ENCODE data around the gene ZBTB18.

The ZBTB18 gene

DNA sequence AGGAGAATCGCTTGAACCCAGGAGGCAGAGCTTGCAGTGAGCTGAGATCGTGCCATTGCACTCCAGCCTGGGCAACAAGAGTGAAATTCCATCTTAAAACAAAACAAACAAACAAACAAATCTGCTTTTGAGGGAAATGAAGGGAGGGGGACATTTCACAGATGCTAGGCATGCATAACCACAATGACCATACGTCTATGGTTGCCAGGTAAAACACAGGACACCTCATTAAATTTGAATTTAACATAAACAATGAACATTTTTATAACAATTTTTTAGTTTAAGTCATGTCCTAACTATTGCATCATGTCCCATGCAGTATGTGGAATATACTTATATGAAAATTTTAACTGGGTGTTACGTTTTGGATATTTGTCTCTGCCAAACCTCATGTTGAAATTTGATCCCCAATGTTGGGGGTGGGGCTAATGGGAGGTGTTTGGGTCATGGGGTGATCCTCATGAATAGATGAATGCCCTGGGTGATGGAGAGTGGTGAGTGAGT lies 31.0 kb upstream of the ZBTB18 start:
- no peak for ATAC-seq
- TF ChIP-seq ISL1 (CRISPR knock-in tag; IDR thresholded peaks at IDR 0.05) (no peak), BACH2 (CRISPR knock-in tag; IDR thresholded peaks at IDR 0.05; ENCODE audit: borderline replicate concordance) (no peak), ZNF565 (CRISPR knock-in tag; conservative IDR thresholded peaks at IDR 0.05; ENCODE audit: low read depth) (no peak), CSDC2 (CRISPR knock-in tag; IDR thresholded peaks at IDR 0.05) (no peak), ZNF8 (CRISPR knock-in tag; IDR thresholded peaks at IDR 0.05) (no peak)

DNA sequence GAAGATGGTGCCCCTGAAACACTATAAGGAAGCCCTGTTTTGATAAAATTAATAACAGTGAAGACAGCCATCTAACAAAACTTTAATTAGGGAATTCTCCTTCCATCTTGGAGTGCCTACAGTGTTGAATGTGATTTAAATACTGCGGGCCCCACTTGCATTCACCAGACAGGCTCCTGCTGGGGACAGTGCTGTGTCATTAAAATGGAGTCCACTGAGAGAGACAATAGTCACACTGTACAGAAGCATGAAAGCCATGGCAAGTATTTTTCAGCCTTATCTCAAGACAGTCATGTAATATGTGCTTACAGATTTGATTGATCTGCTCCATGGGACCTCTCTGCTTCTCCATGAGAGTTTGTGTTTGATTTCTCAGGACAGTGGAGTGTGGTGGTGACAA lies 29.7 kb upstream of the ZBTB18 start:
- TF ChIP-seq, protein P1, sequence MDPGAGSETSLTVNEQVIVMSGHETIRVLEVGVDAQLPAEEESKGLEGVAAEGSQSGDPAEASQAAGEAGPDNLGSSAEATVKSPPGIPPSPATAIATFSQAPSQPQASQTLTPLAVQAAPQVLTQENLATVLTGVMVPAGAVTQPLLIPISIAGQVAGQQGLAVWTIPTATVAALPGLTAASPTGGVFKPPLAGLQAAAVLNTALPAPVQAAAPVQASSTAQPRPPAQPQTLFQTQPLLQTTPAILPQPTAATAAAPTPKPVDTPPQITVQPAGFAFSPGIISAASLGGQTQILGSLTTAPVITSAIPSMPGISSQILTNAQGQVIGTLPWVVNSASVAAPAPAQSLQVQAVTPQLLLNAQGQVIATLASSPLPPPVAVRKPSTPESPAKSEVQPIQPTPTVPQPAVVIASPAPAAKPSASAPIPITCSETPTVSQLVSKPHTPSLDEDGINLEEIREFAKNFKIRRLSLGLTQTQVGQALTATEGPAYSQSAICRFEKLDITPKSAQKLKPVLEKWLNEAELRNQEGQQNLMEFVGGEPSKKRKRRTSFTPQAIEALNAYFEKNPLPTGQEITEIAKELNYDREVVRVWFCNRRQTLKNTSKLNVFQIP (CRISPR knock-in tag; IDR thresholded peaks at IDR 0.05; ENCODE audit: borderline replicate concordance, low read depth), result no peak
- no peak for TF ChIP-seq BACH2 (CRISPR knock-in tag; IDR thresholded peaks at IDR 0.05; ENCODE audit: borderline replicate concordance)
- TF ChIP-seq, protein P2, sequence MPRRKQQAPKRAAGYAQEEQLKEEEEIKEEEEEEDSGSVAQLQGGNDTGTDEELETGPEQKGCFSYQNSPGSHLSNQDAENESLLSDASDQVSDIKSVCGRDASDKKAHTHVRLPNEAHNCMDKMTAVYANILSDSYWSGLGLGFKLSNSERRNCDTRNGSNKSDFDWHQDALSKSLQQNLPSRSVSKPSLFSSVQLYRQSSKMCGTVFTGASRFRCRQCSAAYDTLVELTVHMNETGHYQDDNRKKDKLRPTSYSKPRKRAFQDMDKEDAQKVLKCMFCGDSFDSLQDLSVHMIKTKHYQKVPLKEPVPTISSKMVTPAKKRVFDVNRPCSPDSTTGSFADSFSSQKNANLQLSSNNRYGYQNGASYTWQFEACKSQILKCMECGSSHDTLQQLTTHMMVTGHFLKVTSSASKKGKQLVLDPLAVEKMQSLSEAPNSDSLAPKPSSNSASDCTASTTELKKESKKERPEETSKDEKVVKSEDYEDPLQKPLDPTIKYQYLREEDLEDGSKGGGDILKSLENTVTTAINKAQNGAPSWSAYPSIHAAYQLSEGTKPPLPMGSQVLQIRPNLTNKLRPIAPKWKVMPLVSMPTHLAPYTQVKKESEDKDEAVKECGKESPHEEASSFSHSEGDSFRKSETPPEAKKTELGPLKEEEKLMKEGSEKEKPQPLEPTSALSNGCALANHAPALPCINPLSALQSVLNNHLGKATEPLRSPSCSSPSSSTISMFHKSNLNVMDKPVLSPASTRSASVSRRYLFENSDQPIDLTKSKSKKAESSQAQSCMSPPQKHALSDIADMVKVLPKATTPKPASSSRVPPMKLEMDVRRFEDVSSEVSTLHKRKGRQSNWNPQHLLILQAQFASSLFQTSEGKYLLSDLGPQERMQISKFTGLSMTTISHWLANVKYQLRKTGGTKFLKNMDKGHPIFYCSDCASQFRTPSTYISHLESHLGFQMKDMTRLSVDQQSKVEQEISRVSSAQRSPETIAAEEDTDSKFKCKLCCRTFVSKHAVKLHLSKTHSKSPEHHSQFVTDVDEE (CRISPR knock-in tag; IDR thresholded peaks at IDR 0.05), result no peak
- no peak for TF ChIP-seq ZNF70 (CRISPR knock-in tag; IDR thresholded peaks at IDR 0.05)
- TF ChIP-seq ZFP30 (CRISPR knock-in tag; IDR thresholded peaks at IDR 0.05), result no peak
- no peak for TF ChIP-seq SNAI2 (CRISPR knock-in tag; IDR thresholded peaks at IDR 0.05)
- ATAC-seq, result no peak

DNA sequence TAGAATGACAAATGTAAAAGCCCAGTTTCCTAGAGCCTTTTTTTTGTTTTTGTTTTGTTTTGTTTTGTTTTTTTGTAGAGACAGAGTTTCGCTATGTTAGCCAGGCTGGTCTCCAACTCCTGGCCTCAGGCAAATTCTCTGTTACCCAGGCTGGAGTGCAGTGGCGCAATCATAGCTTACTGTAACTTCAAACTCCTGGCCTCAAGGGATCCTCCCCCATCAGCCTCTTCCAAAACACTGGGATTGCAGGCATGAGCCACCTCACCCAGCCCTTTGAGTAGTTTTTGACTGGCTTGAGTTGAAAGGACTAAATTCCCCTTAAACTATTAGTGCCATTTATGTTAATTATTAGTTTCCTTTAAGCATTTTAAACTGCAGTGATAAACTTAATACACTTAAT lies 28.8 kb upstream of the ZBTB18 start:
- ATAC-seq, result no peak
- TF ChIP-seq PPARA (CRISPR knock-in tag; IDR thresholded peaks at IDR 0.05; ENCODE audit: borderline replicate concordance) (no peak), ZFP3 (CRISPR knock-in tag; IDR thresholded peaks at IDR 0.05) (no peak)
- TF ChIP-seq, protein P3, sequence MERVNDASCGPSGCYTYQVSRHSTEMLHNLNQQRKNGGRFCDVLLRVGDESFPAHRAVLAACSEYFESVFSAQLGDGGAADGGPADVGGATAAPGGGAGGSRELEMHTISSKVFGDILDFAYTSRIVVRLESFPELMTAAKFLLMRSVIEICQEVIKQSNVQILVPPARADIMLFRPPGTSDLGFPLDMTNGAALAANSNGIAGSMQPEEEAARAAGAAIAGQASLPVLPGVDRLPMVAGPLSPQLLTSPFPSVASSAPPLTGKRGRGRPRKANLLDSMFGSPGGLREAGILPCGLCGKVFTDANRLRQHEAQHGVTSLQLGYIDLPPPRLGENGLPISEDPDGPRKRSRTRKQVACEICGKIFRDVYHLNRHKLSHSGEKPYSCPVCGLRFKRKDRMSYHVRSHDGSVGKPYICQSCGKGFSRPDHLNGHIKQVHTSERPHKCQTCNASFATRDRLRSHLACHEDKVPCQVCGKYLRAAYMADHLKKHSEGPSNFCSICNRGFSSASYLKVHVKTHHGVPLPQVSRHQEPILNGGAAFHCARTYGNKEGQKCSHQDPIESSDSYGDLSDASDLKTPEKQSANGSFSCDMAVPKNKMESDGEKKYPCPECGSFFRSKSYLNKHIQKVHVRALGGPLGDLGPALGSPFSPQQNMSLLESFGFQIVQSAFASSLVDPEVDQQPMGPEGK (CRISPR knock-in tag; IDR thresholded peaks at IDR 0.05; ENCODE audit: borderline replicate concordance), result no peak
- TF ChIP-seq, protein P4, sequence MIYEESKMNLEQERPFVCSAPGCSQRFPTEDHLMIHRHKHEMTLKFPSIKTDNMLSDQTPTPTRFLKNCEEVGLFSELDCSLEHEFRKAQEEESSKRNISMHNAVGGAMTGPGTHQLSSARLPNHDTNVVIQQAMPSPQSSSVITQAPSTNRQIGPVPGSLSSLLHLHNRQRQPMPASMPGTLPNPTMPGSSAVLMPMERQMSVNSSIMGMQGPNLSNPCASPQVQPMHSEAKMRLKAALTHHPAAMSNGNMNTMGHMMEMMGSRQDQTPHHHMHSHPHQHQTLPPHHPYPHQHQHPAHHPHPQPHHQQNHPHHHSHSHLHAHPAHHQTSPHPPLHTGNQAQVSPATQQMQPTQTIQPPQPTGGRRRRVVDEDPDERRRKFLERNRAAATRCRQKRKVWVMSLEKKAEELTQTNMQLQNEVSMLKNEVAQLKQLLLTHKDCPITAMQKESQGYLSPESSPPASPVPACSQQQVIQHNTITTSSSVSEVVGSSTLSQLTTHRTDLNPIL (CRISPR knock-in tag; IDR thresholded peaks at IDR 0.05; ENCODE audit: low read depth), result no peak
- TF ChIP-seq, protein P2 (CRISPR knock-in tag; IDR thresholded peaks at IDR 0.05), result no peak

DNA sequence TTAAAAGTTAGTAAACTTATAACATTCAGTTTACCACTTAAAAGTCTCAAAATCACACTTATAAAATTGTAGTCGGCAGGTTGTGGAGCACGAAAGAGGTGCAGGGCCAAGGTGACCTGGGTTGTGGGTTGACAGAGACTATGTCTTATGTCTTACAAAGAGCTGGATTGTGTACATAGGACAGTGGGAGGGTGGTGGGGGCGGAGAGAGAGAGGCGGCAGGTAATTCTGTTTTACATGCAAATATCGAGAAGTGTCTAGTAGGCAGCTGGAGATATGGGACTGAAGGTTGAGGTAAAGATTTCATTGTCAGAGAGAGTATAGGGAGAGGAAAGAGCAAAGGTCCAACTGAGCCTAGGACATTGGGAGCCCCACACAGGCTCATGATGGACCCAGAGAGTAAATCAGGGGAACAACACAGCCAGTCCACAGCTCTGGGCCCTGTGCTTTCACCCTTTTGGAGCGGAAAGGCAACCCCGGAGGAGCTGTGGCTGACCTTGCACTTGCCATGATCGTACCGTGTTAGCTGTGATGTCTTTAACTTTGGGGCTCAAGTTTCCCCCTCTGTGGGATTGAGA lies 28.1 kb upstream of the ZBTB18 start:
- ATAC-seq, result no peak
- TF ChIP-seq ZFP30 (CRISPR knock-in tag; IDR thresholded peaks at IDR 0.05), result no peak
- TF ChIP-seq OSR1 (CRISPR knock-in tag; IDR thresholded peaks at IDR 0.05), result no peak
- TF ChIP-seq RARB (CRISPR knock-in tag; IDR thresholded peaks at IDR 0.05), result no peak
- TF ChIP-seq, protein P1 (CRISPR knock-in tag; IDR thresholded peaks at IDR 0.05; ENCODE audit: borderline replicate concordance, low read depth), result no peak
- TF ChIP-seq CSDC2 (CRISPR knock-in tag; IDR thresholded peaks at IDR 0.05), result no peak
- TF ChIP-seq ZC3H10 (CRISPR knock-in tag; IDR thresholded peaks at IDR 0.05), result no peak
- no peak for TF ChIP-seq GLIS3 (CRISPR knock-in tag; IDR thresholded peaks at IDR 0.05)
- TF ChIP-seq ZFP3 (CRISPR knock-in tag; IDR thresholded peaks at IDR 0.05), result no peak
- TF ChIP-seq PPARA (CRISPR knock-in tag; IDR thresholded peaks at IDR 0.05; ENCODE audit: borderline replicate concordance), result no peak
- no peak for TF ChIP-seq TCF4 (CRISPR knock-in tag; IDR thresholded peaks at IDR 0.05; ENCODE audit: borderline replicate concordance)
- no peak for TF ChIP-seq ISL1 (CRISPR knock-in tag; IDR thresholded peaks at IDR 0.05)
- no peak for TF ChIP-seq TOX (CRISPR knock-in tag; IDR thresholded peaks at IDR 0.05; ENCODE audit: borderline replicate concordance)
- TF ChIP-seq BACH2 (CRISPR knock-in tag; IDR thresholded peaks at IDR 0.05; ENCODE audit: borderline replicate concordance), result no peak
- TF ChIP-seq, protein P4 (CRISPR knock-in tag; IDR thresholded peaks at IDR 0.05; ENCODE audit: low read depth), result no peak
- TF ChIP-seq SNAI2 (CRISPR knock-in tag; IDR thresholded peaks at IDR 0.05), result no peak
- TF ChIP-seq ESRRG (CRISPR knock-in tag; IDR thresholded peaks at IDR 0.05), result no peak

All from SK-N-SH treated with all-trans-retinoic acid at 6 μM for 48 hours (cell line).